Prostate gland (tissue), 1 donor: ENCODE data around the gene MT1B.
"Not testable (repeated sequence)": the region's sequence is repeated elsewhere in the genome, so short reads cannot be mapped to it uniquely, and the experiment has no call there.

Experiments used
- POLR2A ChIP-seq: fragments of 450-650 bp; IDR thresholded peaks from one replicate; pipeline ENCODE4 v1.6.1; 2016; ENCODE audit warnings: antibody characterized with exemption, mild to moderate bottlenecking
- POLR2AphosphoS5 ChIP-seq: sonication (generic); formaldehyde crosslinking; IDR thresholded peaks from one replicate; pipeline ENCODE4 v1.6.1; 2017; ENCODE audit warnings: antibody characterized with exemption

GRCh38 chr16:56665286-56666261 is 13.9 kb downstream of the MT1B start:
- TF ChIP-seq POLR2AphosphoS5, POLR2A: not testable (repeated sequence)
